Left ventricle myocardium inferior (tissue), 1 donor: ENCODE measurements around the gene C6orf163. TPM values are rescaled to one million over a fixed set of nuclear protein-coding genes. Genes with fewer than 3 reads are reported as not detected.

ENCODE experiments used
- DNase-seq: peaks from one replicate; pipeline ENCODE4 v3.0.0-alpha.2; 2020
- H3K27ac ChIP-seq: fragments of 200-600 bp; replicated peaks from 2 replicates; pipeline ENCODE4 v1.8.0; 2021
- H3K27me3 ChIP-seq: fragments of 200-600 bp; 2 replicates; pipeline ENCODE4 v1.8.0; 2021; ENCODE audit warnings: low read depth
- H3K36me3 ChIP-seq: fragments of 200-600 bp; 2 replicates; pipeline ENCODE4 v1.8.0; 2021
- H3K4me1 ChIP-seq: fragments of 200-600 bp; 2 replicates; pipeline ENCODE4 v1.8.0; 2021
- H3K4me3 ChIP-seq: fragments of 200-600 bp; 2 replicates; pipeline ENCODE4 v1.8.0; 2021; ENCODE audit warnings: mild to moderate bottlenecking, moderate library complexity
- H3K9me3 ChIP-seq: fragments of 200-600 bp; replicated peaks from 2 replicates; pipeline ENCODE4 v1.8.0; 2021
- intact Hi-C: fragments of 100-400 bp; cut with micrococcal nuclease; formaldehyde crosslinking; loops from one replicate; pipeline ENCODE4 v1.11.0; 2022
- total RNA-seq: library from RNA; stranded (reverse); fragmentation: NEBNext Ultra II Directional; extraction: Animal tissue kit (Norgen Biotek cat#: 25700); gene quantifications from one replicate; pipeline ENCODE4 v1.2.1, GENCODE V29; 2021
- TF ChIP-seq, protein P1 (sequence below): fragments of 200-600 bp; IDR thresholded peaks from 2 replicates; pipeline ENCODE4 v1.8.0; 2021; ENCODE audit warnings: antibody characterized with exemption, mild to moderate bottlenecking, borderline replicate concordance
- donor health status: DM: no; HTN: yes; CAD: no; lungs with severe emphysema.

C6orf163 gene
- total RNA-seq, 1 donor from 2014 or later: 1.6 TPM

DNA sequence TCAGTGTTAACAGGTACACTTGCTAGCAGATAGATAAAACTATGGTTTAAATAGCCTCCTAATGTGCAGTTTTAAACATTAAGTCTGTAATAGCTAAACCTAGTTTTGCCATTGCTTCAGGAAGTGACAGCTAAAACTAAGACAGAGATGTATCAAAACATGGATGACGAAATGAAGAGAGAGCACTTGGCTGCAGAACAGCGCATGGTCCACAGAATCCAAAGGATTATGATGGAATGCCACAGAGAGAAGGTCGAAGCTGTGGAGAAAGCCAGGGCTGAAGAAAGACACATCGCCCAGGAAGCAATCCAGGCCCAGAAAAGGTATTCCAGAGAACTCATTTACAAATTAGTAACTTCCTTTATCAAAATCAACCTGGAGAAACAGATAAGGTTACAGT, 11.6 kb downstream of the C6orf163 start:
- TF ChIP-seq, protein P1, sequence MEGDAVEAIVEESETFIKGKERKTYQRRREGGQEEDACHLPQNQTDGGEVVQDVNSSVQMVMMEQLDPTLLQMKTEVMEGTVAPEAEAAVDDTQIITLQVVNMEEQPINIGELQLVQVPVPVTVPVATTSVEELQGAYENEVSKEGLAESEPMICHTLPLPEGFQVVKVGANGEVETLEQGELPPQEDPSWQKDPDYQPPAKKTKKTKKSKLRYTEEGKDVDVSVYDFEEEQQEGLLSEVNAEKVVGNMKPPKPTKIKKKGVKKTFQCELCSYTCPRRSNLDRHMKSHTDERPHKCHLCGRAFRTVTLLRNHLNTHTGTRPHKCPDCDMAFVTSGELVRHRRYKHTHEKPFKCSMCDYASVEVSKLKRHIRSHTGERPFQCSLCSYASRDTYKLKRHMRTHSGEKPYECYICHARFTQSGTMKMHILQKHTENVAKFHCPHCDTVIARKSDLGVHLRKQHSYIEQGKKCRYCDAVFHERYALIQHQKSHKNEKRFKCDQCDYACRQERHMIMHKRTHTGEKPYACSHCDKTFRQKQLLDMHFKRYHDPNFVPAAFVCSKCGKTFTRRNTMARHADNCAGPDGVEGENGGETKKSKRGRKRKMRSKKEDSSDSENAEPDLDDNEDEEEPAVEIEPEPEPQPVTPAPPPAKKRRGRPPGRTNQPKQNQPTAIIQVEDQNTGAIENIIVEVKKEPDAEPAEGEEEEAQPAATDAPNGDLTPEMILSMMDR: no peak
- Histone ChIP-seq H3K27me3 (no peaks in the 10 kb centered on the region), H3K36me3 (peaks cover 8% of the 10 kb centered on the region), H3K4me3 (no peak overlapping the region), H3K9me3 (no peaks in the 10 kb centered on the region), H3K4me1 (peaks cover 5% of the 10 kb centered on the region), H3K27ac (no peak overlapping the region)
- no peak for DNase-seq
- intact Hi-C loops: no loop called here

DNA sequence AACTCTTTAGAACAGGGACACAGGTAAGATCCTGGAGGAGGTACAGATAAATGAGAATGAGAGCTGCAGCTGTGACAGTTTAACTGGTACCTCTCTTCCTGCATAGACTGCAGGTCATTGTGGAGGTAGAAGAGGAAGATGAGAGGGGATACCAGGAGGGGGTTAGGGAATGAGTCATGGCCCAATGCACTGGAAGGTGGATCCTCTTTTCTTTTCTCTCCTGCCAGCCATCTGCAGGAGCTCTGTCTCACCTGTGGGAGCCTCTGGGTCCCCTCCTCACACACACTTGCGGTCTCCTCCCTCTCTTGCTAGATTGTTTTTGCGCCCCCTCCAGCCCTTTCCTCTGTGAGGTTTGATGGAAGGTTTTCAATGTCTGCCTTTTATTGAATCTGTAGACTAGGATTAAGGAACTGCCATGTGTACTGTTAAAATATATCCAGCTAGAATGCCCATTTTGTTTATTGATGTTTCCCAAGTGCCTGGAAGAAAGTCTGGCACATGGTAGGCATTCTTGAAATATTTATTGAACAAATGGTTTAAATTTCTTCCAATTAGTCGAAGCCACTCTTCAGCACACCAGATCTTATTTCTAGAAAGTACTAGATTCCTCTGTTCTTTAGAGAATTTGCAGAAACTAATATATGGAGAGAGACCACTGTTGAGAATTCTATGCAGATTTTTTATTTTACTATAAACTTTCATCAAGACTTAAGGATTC, 13.0 kb downstream of the C6orf163 start:
- TF ChIP-seq, protein P1: no peak
- H3K9me3 ChIP-seq: no peaks in the 10 kb centered on the region
- no peak for DNase-seq
- H3K27ac ChIP-seq: no peak overlapping the region
- H3K4me1 ChIP-seq: no peaks in the 10 kb centered on the region
- intact Hi-C loops: no loop called here
- no peaks in the 10 kb centered on the region for H3K27me3 ChIP-seq
- no peak overlapping the region for H3K4me3 ChIP-seq
- H3K36me3 ChIP-seq: peaks cover 8% of the 10 kb centered on the region

DNA sequence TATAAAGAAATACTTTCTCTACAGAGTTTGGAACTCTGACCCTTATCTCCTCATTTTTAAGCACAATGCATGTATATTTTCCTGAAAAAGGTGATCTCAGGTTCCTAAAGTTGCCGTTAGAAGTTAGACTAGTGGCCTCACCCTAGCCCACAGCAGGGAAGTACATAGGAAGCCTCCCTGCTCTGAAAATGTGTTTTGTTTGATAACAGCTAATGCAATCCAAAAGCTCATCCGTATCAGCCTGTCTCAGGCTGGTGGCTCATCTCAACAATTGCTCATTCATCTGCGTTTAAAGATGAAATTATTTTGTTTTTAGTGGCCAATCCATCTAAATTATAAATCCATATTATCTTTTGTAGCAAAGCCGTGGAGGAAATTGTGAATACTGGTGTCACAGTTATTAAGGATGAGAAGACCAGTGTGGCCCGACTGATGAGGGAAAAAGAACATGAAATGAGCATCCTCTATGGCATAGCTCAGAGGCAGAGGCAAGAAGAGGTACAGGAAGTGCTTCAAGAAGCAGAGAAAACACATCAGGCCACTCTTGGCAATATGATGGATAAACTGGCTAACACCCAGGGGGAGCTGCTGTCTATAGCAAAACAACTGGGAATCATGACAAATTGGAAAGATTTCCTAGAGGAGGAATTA, 20.1 kb downstream of the C6orf163 start:
- DNase-seq: no peak
- Histone ChIP-seq H3K4me1 (no peaks in the 10 kb centered on the region), H3K9me3 (peaks cover 5% of the 10 kb centered on the region), H3K4me3 (no peak overlapping the region), H3K27ac (no peak overlapping the region), H3K36me3 (no peaks in the 10 kb centered on the region), H3K27me3 (no peaks in the 10 kb centered on the region)
- TF ChIP-seq, protein P1: no peak
- intact Hi-C loops: no loop called here

DNA sequence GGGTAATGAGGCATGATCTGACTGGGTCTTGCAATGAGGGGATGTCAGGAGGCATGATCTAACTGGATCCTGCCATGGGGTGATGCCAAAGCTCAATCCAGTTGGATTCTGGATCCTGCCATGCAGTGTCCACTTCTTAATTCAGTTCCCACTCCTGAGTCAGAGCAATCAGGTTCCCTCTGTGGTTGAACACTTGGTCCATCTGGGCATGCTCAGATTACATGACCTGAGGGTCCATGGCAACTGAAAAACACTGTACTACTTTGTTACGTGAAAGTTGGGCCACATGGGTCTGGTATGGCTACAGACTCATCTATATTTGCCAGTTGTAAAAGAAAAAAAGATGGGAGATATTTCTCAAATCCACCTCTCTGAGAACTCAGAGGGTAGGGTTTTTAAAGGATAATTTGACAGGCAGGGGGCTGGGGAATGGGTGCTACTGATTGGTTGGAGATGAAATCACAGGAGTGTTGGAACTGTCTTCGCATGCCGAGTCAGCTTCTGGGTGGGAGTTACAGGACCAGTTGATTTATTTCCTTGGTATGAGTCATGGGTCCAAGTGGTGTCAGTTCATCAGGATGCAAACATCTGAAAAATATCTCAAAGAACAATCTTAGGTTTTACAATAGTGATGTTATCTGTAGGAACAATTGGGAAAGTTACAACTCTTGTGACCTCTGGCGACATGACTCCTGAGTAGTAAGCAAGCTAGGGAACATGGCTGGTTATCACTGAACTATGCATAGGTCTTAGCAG, 21.6 kb downstream of the C6orf163 start:
- no peak overlapping the region for H3K27ac ChIP-seq
- TF ChIP-seq, protein P1: no peak
- intact Hi-C loops: no loop called here
- no peaks in the 10 kb centered on the region for H3K36me3 ChIP-seq
- H3K27me3 ChIP-seq: no peaks in the 10 kb centered on the region
- H3K4me1 ChIP-seq: no peaks in the 10 kb centered on the region
- H3K9me3 ChIP-seq: peaks cover 5% of the 10 kb centered on the region
- no peak overlapping the region for H3K4me3 ChIP-seq
- DNase-seq: no peak

DNA sequence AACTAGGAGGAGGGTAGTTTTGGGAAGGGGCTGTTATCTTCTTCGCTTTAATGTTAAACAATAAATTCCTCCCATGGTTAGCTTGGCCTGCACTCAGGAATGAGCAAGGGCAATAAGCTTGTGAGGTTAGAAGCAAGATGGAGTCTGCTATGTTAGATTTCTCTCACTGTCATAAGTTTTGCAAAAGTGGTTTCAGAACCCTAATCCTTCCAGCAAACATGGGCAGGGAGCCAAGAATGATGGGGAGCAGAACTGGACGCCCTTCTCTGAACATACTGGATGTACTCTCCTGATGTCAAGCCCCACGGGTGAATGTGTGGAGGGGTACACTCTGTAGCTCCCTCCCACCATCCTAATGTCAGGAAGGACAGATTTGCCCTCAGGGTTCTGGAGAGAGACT, 22.3 kb downstream of the C6orf163 start:
- H3K4me3 ChIP-seq: no peak overlapping the region
- H3K27ac ChIP-seq: no peak overlapping the region
- H3K27me3 ChIP-seq: no peaks in the 10 kb centered on the region
- TF ChIP-seq, protein P1: no peak
- H3K9me3 ChIP-seq: peaks cover 5% of the 10 kb centered on the region
- no peaks in the 10 kb centered on the region for H3K36me3 ChIP-seq
- no peaks in the 10 kb centered on the region for H3K4me1 ChIP-seq
- intact Hi-C loops: no loop called here
- DNase-seq: no peak
